HCT116 (cell line): Measurements from ENCODE around the gene ARHGEF38. TPM values are rescaled to one million over a fixed set of nuclear protein-coding genes. Genes with fewer than 3 reads are reported as not detected.

Experiments
- ATAC-seq: fragments of 200-7000 bp; cut with Tn5 transposase; 2 replicates; pipeline ENCODE4 v1.9.1; 2020; ENCODE audit warnings: mild to moderate bottlenecking, moderate library complexity
- BruUV-seq: library from RNA; stranded (reverse); fragments of 400-500 nt; replicated peaks from 2 replicates; lab custom pipeline; 2021; lab: Mats Ljungman, UMichigan
- CTCF ChIA-PET: fragments of 300-600 bp; sonication (Branson Sonifier 250); formaldehyde crosslinking; loops from one replicate; lab custom pipeline; 2021; ENCODE audit warnings: antibody characterized with exemption; lab: Charles Lee
- POLR2A ChIA-PET: fragments of 300-600, 350-600 bp; sonication (Branson Sonifier 250); formaldehyde crosslinking; loops from one replicate; lab custom pipeline; 2021; ENCODE audit warnings: antibody characterized with exemption; lab: Charles Lee
- RAD21 ChIA-PET, 2 experiments: fragments of 300-600 bp; sonication (Branson Sonifier 250); formaldehyde crosslinking; loops; one replicate each; lab custom pipeline; 2023; ENCODE audit warnings: low total read pairs in 2 of 2; ENCODE audit not compliant: uncharacterized antibody in 2 of 2, unreplicated experiment in 2 of 2, low non-redundant PET in 1 of 2; lab: Charles Lee
- DNase-seq: peaks from one replicate; pipeline ENCODE4 v3.0.0-alpha.2; 2010; ENCODE audit warnings: low read depth, low spot score
- H2AFZ ChIP-seq: fragments of 200-600 bp; shearing (Covaris generic), sonication (generic); 2 replicates; pipeline ENCODE4 v1.6.1; 2017; ENCODE audit warnings: low read depth, mixed run types, mixed read lengths, antibody characterized with exemption, low read length; ENCODE audit not compliant: poor library complexity, severe bottlenecking
- H3K27ac ChIP-seq: 2 replicates; pipeline ENCODE4 v1.5.1; 2012; ENCODE audit warnings: low read depth, low read length
- H3K27me3 ChIP-seq: fragments of 200-600 bp; sonication (generic); 2 replicates; pipeline ENCODE4 v1.6.1; 2016; ENCODE audit warnings: mixed run types, low read length, mixed read lengths; ENCODE audit not compliant: insufficient read depth
- H3K36me3 ChIP-seq, 2 experiments: fragments of 200-500 bp in 1 of 2; fragments of 200-600 bp in 1 of 2; sonication (Bioruptor generic) in 1 of 2; sonication (generic) in 1 of 2; 2 replicates each; pipeline versions ENCODE4 v1.5.1 to v1.6.1; 2014 to 2016; ENCODE audit warnings: low read length in 2 of 2, inconsistent platforms in 1 of 2, mixed read lengths in 1 of 2, mixed run types in 1 of 2; ENCODE audit not compliant: insufficient read depth in 2 of 2, control insufficient read depth in 1 of 2
- H3K4me1 ChIP-seq, 2 experiments: fragments of 200-600 bp in 1 of 2; sonication (generic) in 1 of 2; 2 replicates each; pipeline versions ENCODE4 v1.5.1 to v1.6.1; 2012 to 2017; ENCODE audit warnings: low read length in 2 of 2, inconsistent platforms in 1 of 2, mild to moderate bottlenecking in 1 of 2, mixed read lengths in 1 of 2, mixed run types in 1 of 2, moderate library complexity in 1 of 2; ENCODE audit not compliant: insufficient read depth in 2 of 2, control insufficient read depth in 1 of 2
- H3K4me2 ChIP-seq: fragments of 200-600 bp; sonication (generic); 2 replicates; pipeline ENCODE4 v1.6.1; 2017; ENCODE audit warnings: mixed run types, low read length, mixed read lengths
- H3K4me3 ChIP-seq, 2 experiments: fragments of 200-600 bp in 1 of 2; sonication (generic) in 1 of 2; replicated peaks in 1 of 2; 2 replicates each; pipeline ENCODE4 v1.5.1; 2011 to 2016; ENCODE audit warnings: low read length in 2 of 2, control low read depth in 1 of 2, low read depth in 1 of 2, mild to moderate bottlenecking in 1 of 2, mixed read lengths in 1 of 2, mixed run types in 1 of 2
- H3K79me2 ChIP-seq: fragments of 200-600 bp; sonication (generic); 2 replicates; pipeline ENCODE4 v1.6.1; 2017; ENCODE audit warnings: mild to moderate bottlenecking, mixed run types, low read length, moderate library complexity, mixed read lengths; ENCODE audit not compliant: insufficient read depth
- H3K9ac ChIP-seq: fragments of 200-600 bp; sonication (generic); 2 replicates; pipeline ENCODE4 v1.6.1; 2016; ENCODE audit warnings: low read length, mixed read lengths
- H3K9me2 ChIP-seq: fragments of 200-600 bp; sonication (generic), shearing (Covaris generic); 2 replicates; pipeline ENCODE4 v1.6.1; 2017; ENCODE audit warnings: mixed run types, mild to moderate bottlenecking, moderate library complexity; ENCODE audit not compliant: insufficient read depth
- H3K9me3 ChIP-seq, 2 experiments: fragments of 200-500 bp in 1 of 2; fragments of 200-600 bp in 1 of 2; sonication (Bioruptor generic) in 1 of 2; sonication (generic) in 1 of 2; 2 replicates each; pipeline ENCODE4 v1.6.1; 2014 to 2017; ENCODE audit warnings: low read length in 2 of 2, mixed read lengths in 2 of 2, inconsistent platforms in 1 of 2, low read depth in 1 of 2, mild to moderate bottlenecking in 1 of 2, mixed run types in 1 of 2, moderate library complexity in 1 of 2; ENCODE audit not compliant: control insufficient read depth in 1 of 2, insufficient read depth in 1 of 2
- H4K20me1 ChIP-seq: fragments of 200-600 bp; sonication (generic), shearing (Covaris generic); 2 replicates; pipeline ENCODE4 v1.6.1; 2017; ENCODE audit warnings: mixed run types, mild to moderate bottlenecking, moderate library complexity; ENCODE audit not compliant: insufficient read depth
- CTCF ChIP-seq, 3 experiments: fragments of 200-600 bp in 1 of 3; sonication (generic) in 1 of 3; IDR thresholded peaks in 2 of 3; conservative IDR thresholded peaks in 1 of 3; 2 replicates each; pipeline ENCODE4 v1.5.1; 2012 to 2017; ENCODE audit warnings: low read depth in 2 of 3, low read length in 2 of 3, antibody characterized with exemption in 1 of 3, borderline replicate concordance in 1 of 3, control low read depth in 1 of 3, mild to moderate bottlenecking in 1 of 3, mixed read lengths in 1 of 3, mixed run types in 1 of 3, moderate library complexity in 1 of 3; ENCODE audit not compliant: insufficient read depth in 1 of 3
- EGR1 ChIP-seq: IDR thresholded peaks from 2 replicates; pipeline ENCODE4 v1.6.1; 2012; ENCODE audit warnings: low read depth
- ELF1 ChIP-seq: IDR thresholded peaks from 2 replicates; pipeline ENCODE4 v1.6.1; 2012; ENCODE audit warnings: low read depth, borderline replicate concordance
- JUND ChIP-seq: IDR thresholded peaks from 2 replicates; pipeline ENCODE4 v1.6.1; 2012
- MAX ChIP-seq: IDR thresholded peaks from 2 replicates; pipeline ENCODE4 v1.6.1; 2012
- POLR2A ChIP-seq: IDR thresholded peaks from 2 replicates; pipeline ENCODE4 v1.7.0; 2011; ENCODE audit warnings: borderline replicate concordance; ENCODE audit not compliant: insufficient read depth, insufficient read length; ENCODE audit errors: extremely low read depth
- POLR2AphosphoS5 ChIP-seq: IDR thresholded peaks from 2 replicates; pipeline ENCODE4 v1.6.1; 2011; ENCODE audit warnings: mild to moderate bottlenecking, low read depth, low read length, moderate library complexity
- RAD21 ChIP-seq: IDR thresholded peaks from 2 replicates; pipeline ENCODE4 v1.6.1; 2012; ENCODE audit warnings: low read depth, mild to moderate bottlenecking
- SIN3A ChIP-seq: IDR thresholded peaks from 2 replicates; pipeline ENCODE4 v1.6.1; 2012; ENCODE audit warnings: low read depth
- SRF ChIP-seq: IDR thresholded peaks from 2 replicates; pipeline ENCODE4 v1.6.1; 2012; ENCODE audit warnings: low read depth
- ZFX ChIP-seq: fragments of 450-650 bp; IDR thresholded peaks from 2 replicates; pipeline ENCODE4 v1.6.1; 2017
- intact Hi-C: fragments of 100-400 bp; cut with micrococcal nuclease; formaldehyde crosslinking; loops from 2 replicates; pipeline ENCODE4 v1.10.0; 2022
- total RNA-seq: library from RNA; stranded (reverse); gene quantifications from one replicate; pipeline ENCODE4 v1.2.1, GENCODE V29; 2021; ENCODE audit not compliant: unreplicated experiment

ARHGEF38 gene
- total RNA-seq, 1 experiment from 2014 or later = not detected

GRCh38 chr4:105596684-105597083, 44.3 kb downstream of the ARHGEF38 start:
- ChIA-PET POLR2A (no interaction called here), RAD21 (no interaction called here), CTCF (no interaction called here)
- H3K9me3 ChIP-seq = no peaks in the 10 kb centered on the region
- H3K36me3 ChIP-seq = no peaks in the 10 kb centered on the region
- no peak overlapping the region for H3K9ac ChIP-seq
- H3K79me2 ChIP-seq = no peaks in the 10 kb centered on the region
- H3K4me1 ChIP-seq = no peaks in the 10 kb centered on the region
- no peak for ATAC-seq
- no peak overlapping the region for H3K27ac ChIP-seq
- H4K20me1 ChIP-seq = no peaks in the 10 kb centered on the region
- H2AFZ ChIP-seq = no peak overlapping the region
- no peak overlapping the region for H3K4me2 ChIP-seq
- intact Hi-C loops = no loop called here
- H3K4me3 ChIP-seq = no peak overlapping the region
- DNase-seq = no peak
- BruUV-seq = no TSS peak
- no peaks in the 10 kb centered on the region for H3K27me3 ChIP-seq
- no peaks in the 10 kb centered on the region for H3K9me2 ChIP-seq
- TF ChIP-seq MAX (no peak), POLR2AphosphoS5 (no peak), ELF1 (no peak), SIN3A (no peak), ZFX (no peak), JUND (no peak), RAD21 (no peak), SRF (no peak), POLR2A (no peak), CTCF (IDR thresholded peaks at IDR 0.05 in 2 of 3, conservative IDR thresholded peaks at IDR 0.05 in 1 of 3; ENCODE audit: borderline replicate concordance in 1 of 3, insufficient read depth in 1 of 3, low read depth in 2 of 3, low read length in 2 of 3) (no peak)

GRCh38 chr4:105598052-105598451, 45.6 kb downstream of the ARHGEF38 start:
- TF ChIP-seq EGR1 (no peak), POLR2A (no peak), POLR2AphosphoS5 (no peak)
- Histone ChIP-seq H3K9me2 (no peaks in the 10 kb centered on the region), H2AFZ (no peak overlapping the region), H3K9me3 (no peaks in the 10 kb centered on the region), H3K27me3 (no peaks in the 10 kb centered on the region), H3K79me2 (no peaks in the 10 kb centered on the region), H3K4me2 (no peak overlapping the region), H3K4me1 (no peaks in the 10 kb centered on the region), H3K27ac (no peak overlapping the region), H3K9ac (no peak overlapping the region), H3K36me3 (no peaks in the 10 kb centered on the region), H4K20me1 (no peaks in the 10 kb centered on the region), H3K4me3 (no peak overlapping the region)
- ChIA-PET POLR2A (no interaction called here), CTCF (no interaction called here), RAD21 (no interaction called here)
- no peak for DNase-seq
- no TSS peak for BruUV-seq
- no peak for ATAC-seq
- intact Hi-C loops = no loop called here
